Stimulated activated CD4-positive, alpha-beta T cell treated with anti-CD3 and anti-CD28 coated beads, Interleukin-2, amount 100 ng/mL, for 48 hours (primary cell): Measurements from ENCODE around the gene PVALB.

Source experiments
- DNase-seq, 2 donors: peaks; one replicate each; pipeline ENCODE4 v3.0.0-alpha.2; 2020

PVALB gene

GRCh38 chr22:36846271-36846670 is 29.4 kb upstream of the PVALB start:
- DNase-seq, result no peak

GRCh38 chr22:36840106-36840505 is 23.3 kb upstream of the PVALB start:
- DNase-seq, result no peak

GRCh38 chr22:36839356-36840073 is 22.7 kb upstream of the PVALB start:
- DNase-seq, result no peak

GRCh38 chr22:36838119-36839030 is 21.5 kb upstream of the PVALB start:
- DNase-seq, result no peak

GRCh38 chr22:36835903-36836302 is 19.1 kb upstream of the PVALB start:
- no peak for DNase-seq

GRCh38 chr22:36833073-36833472 is 16.2 kb upstream of the PVALB start:
- no peak for DNase-seq

GRCh38 chr22:36831717-36832116 is 14.9 kb upstream of the PVALB start:
- DNase-seq, result no peak

GRCh38 chr22:36831206-36831605 is 14.4 kb upstream of the PVALB start:
- no peak for DNase-seq

GRCh38 chr22:36830601-36831000 is 13.8 kb upstream of the PVALB start:
- no peak for DNase-seq

- DNase-seq, result no peak
Measured at GRCh38 chr22:36829370-36830002, 12.7 kb upstream of the PVALB start.

GRCh38 chr22:36828815-36829214 is 12.0 kb upstream of the PVALB start:
- no peak for DNase-seq

- DNase-seq, result no peak
Measured at GRCh38 chr22:36826262-36826661, 9.4 kb upstream of the PVALB start.

GRCh38 chr22:36824655-36825054 is 7.8 kb upstream of the PVALB start:
- no peak for DNase-seq

GRCh38 chr22:36823186-36823839 is 6.5 kb upstream of the PVALB start:
- DNase-seq, result no peak

- no peak for DNase-seq
Measured at GRCh38 chr22:36822581-36822980, 5.7 kb upstream of the PVALB start.

GRCh38 chr22:36819112-36819511 is 2.3 kb upstream of the PVALB start:
- no peak for DNase-seq

GRCh38 chr22:36818010-36818642 is 1.3 kb upstream of the PVALB start:
- no peak for DNase-seq

GRCh38 chr22:36817525-36817848 is 652 bp upstream of the PVALB start:
- no peak for DNase-seq

GRCh38 chr22:36816339-36816635 is 548 bp downstream of the PVALB start:
- no peak for DNase-seq

- DNase-seq, result no peak
Measured at GRCh38 chr22:36815558-36816338, 1.1 kb downstream of the PVALB start.

- no peak for DNase-seq
Measured at GRCh38 chr22:36814801-36815200, 2.0 kb downstream of the PVALB start.

- no peak for DNase-seq
Measured at GRCh38 chr22:36811094-36811800, 5.6 kb downstream of the PVALB start.
